ENCODE data around the gene URI1. TPM values are rescaled to one million over a fixed set of nuclear protein-coding genes. Genes with fewer than 3 reads are reported as not detected.

URI1 gene
- total and polyA plus RNA-seq, 7 donors, result 20.8 to 69.2 (median 54.6) TPM

DNA sequence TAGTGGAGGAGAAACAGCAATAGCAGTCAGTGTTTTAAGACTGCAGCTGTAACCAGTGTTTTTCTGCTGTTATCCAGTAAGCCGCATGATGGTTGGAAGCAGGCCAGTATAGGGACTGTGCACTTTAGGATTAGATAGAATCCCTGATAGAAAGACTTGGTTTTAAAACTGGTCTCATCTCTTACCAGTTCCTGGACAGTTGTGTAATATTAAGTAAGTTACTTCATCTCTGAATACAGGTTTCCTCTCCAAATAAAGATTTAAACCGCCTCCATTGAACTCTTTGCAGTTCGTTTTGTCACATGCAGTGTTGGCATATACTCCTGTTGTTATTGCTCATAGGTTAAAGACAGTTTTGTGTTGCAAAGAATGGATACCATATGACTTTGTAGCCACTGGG lies 25.6 kb downstream of the URI1 start:
- no peak for TF ChIP-seq POLR2AphosphoS5 (IDR thresholded peaks at IDR 0.05)
- TF ChIP-seq EP300 (IDR thresholded peaks at IDR 0.05), result no peak
- TF ChIP-seq, protein P1, sequence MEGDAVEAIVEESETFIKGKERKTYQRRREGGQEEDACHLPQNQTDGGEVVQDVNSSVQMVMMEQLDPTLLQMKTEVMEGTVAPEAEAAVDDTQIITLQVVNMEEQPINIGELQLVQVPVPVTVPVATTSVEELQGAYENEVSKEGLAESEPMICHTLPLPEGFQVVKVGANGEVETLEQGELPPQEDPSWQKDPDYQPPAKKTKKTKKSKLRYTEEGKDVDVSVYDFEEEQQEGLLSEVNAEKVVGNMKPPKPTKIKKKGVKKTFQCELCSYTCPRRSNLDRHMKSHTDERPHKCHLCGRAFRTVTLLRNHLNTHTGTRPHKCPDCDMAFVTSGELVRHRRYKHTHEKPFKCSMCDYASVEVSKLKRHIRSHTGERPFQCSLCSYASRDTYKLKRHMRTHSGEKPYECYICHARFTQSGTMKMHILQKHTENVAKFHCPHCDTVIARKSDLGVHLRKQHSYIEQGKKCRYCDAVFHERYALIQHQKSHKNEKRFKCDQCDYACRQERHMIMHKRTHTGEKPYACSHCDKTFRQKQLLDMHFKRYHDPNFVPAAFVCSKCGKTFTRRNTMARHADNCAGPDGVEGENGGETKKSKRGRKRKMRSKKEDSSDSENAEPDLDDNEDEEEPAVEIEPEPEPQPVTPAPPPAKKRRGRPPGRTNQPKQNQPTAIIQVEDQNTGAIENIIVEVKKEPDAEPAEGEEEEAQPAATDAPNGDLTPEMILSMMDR (IDR thresholded peaks at IDR 0.05), result no peak
- no peak for TF ChIP-seq POLR2A (IDR thresholded peaks at IDR 0.05)
- Histone ChIP-seq H3K36me3 (no peaks in the 10 kb centered on the region), H3K9me3 (no peaks in the 10 kb centered on the region), H3K4me3 (no peak overlapping the region), H3K27ac (no peak overlapping the region), H3K27me3 (no peaks in the 10 kb centered on the region), H3K4me1 (peaks cover 0 to 85% (median 36%) of the 10 kb centered on the region in 4 donors)
- WGBS, 2 donors, result 53 to 55% methylated on average over 3 of the region's 3 CpGs
- no peak for DNase-seq
- intact Hi-C loops (cut with DNase I), result no loop called here

DNA sequence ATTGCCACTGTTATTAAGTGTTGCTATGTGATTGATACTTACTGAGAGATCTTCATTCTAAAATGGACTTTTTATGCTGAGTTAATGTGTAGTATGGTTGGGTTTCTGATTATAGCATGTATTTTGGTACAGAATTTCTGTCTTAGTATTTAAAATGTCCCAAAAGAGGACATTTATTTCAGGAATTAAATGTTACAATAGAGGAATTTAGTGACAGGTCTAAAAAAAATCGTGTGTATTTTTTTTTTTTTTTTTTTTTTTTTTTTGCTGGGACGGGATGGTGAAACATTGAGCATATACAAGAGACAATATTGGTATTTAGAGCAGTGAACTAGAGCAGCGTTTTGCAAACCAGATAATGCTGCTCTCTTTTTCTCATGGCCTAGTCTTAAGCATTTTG lies 27.9 kb downstream of the URI1 start:
- no peak overlapping the region for H3K27ac ChIP-seq
- peaks cover 0 to 68% (median 33%) of the 10 kb centered on the region in 4 donors for H3K4me1 ChIP-seq
- H3K9me3 ChIP-seq, result no peaks in the 10 kb centered on the region
- intact Hi-C loops (cut with DNase I), result no loop called here
- no peaks in the 10 kb centered on the region for H3K36me3 ChIP-seq
- 67 to 83% methylated on average over 3 of the region's 3 CpGs for WGBS, 2 donors
- H3K4me3 ChIP-seq, result no peak overlapping the region
- H3K27me3 ChIP-seq, result no peaks in the 10 kb centered on the region
- no peak for DNase-seq
- no peak for TF ChIP-seq POLR2A (IDR thresholded peaks at IDR 0.05)
- TF ChIP-seq EP300 (IDR thresholded peaks at IDR 0.05), result no peak
- TF ChIP-seq, protein P1 (IDR thresholded peaks at IDR 0.05), result no peak
- no peak for TF ChIP-seq POLR2AphosphoS5 (IDR thresholded peaks at IDR 0.05)

DNA sequence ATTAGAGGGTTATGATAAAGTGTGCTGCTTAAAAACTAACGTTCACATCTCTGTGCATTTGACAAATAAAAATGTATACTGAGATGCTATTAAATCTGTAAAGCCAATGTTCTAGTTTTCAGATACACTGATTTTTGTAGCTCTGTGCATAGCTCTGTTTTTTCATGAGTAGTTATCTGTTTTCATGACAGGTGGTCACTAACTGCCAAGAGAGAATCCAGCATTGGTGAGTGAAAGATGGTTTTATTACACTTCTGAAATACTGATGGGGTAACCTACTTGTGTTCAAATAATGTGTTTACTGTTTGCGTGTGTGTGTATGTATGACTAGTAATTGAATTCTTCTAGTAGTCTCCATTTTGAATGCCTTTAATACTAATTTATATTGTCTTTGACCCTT lies 29.0 kb downstream of the URI1 start:
- Histone ChIP-seq H3K27me3 (no peaks in the 10 kb centered on the region), H3K4me1 (peaks cover 0 to 57% (median 30%) of the 10 kb centered on the region in 4 donors), H3K9me3 (no peaks in the 10 kb centered on the region), H3K4me3 (no peak overlapping the region), H3K27ac (no peak overlapping the region), H3K36me3 (no peaks in the 10 kb centered on the region)
- WGBS, 2 donors, result 77 to 81% methylated on average over 2 of the region's 2 CpGs
- TF ChIP-seq, protein P1 (IDR thresholded peaks at IDR 0.05), result no peak
- TF ChIP-seq POLR2A (IDR thresholded peaks at IDR 0.05), result no peak
- intact Hi-C loops (cut with DNase I), result no loop called here
- DNase-seq, result no peak

DNA sequence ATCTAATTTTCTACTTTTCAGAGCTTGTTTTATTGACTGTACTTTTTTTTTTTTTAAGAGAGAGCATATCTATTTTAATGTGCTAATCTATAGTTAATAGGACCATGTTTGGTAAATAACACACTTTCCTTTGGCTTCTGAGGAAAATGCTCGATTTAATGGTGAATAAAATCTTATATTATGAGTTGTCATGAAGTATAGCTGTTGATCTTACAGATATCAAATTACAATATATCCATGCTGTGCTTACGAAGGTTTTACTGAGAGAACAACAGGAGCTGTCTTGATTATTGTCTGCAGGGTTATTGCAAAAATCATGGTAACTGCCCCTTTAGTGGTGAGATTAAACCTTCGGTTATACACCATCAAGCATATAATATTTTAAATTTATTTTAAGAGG lies 29.6 kb downstream of the URI1 start:
- no peak overlapping the region for H3K27ac ChIP-seq
- 90 to 93% methylated on average over 3 of the region's 3 CpGs for WGBS, 2 donors
- no peaks in the 10 kb centered on the region for H3K36me3 ChIP-seq
- intact Hi-C loops (cut with DNase I), result no loop called here
- no peaks in the 10 kb centered on the region for H3K9me3 ChIP-seq
- TF ChIP-seq POLR2AphosphoS5 (IDR thresholded peaks at IDR 0.05) (no peak), POLR2A (IDR thresholded peaks at IDR 0.05) (no peak), EP300 (IDR thresholded peaks at IDR 0.05) (no peak)
- TF ChIP-seq, protein P1 (IDR thresholded peaks at IDR 0.05), result no peak
- no peak overlapping the region for H3K4me3 ChIP-seq
- peaks cover 0 to 51% (median 26%) of the 10 kb centered on the region in 4 donors for H3K4me1 ChIP-seq
- no peak for DNase-seq
- H3K27me3 ChIP-seq, result no peaks in the 10 kb centered on the region

DNA sequence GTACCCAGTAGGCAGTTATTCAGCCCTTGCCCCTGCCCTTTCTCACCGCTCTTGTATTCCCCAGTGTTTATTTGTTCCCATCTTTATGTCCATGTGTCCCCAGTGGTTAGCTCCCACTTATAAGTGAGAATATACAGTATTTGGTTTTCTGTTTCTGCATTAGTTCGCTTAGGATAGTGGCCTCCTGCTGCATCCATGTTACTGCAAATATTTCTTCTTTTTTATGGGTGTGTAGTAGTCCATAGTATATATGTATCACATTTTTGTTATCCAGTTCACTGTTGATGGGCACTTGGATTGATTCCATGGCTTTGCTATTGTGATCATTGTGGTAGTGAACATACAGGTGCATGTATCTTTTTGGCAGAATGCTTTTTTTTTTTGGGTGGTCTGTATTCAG lies 32.7 kb downstream of the URI1 start:
- Histone ChIP-seq H3K36me3 (no peaks in the 10 kb centered on the region), H3K4me1 (peaks cover 0 to 41% (median 18%) of the 10 kb centered on the region in 4 donors), H3K9me3 (no peaks in the 10 kb centered on the region), H3K27me3 (no peaks in the 10 kb centered on the region), H3K27ac (no peak overlapping the region), H3K4me3 (no peak overlapping the region)
- 95 to 99% methylated on average over 2 of the region's 2 CpGs for WGBS, 2 donors
- intact Hi-C loops (cut with DNase I), result no loop called here
- DNase-seq, result no peak
- TF ChIP-seq POLR2A (IDR thresholded peaks at IDR 0.05) (no peak), POLR2AphosphoS5 (IDR thresholded peaks at IDR 0.05) (no peak), EP300 (IDR thresholded peaks at IDR 0.05) (no peak)
- TF ChIP-seq, protein P1 (IDR thresholded peaks at IDR 0.05), result no peak

All from sigmoid colon (tissue), 7 donors.